DMS79 (cell line): ENCODE data around the gene POLR3K.
A peak's percentile ranks its signal among the peaks of the same experiment; 100 is the strongest.

Experiments used
- DNase-seq: peaks from one replicate; lab custom pipeline; 2025; lab: John Stamatoyannopoulos, UW

Gene POLR3K

GRCh38 chr16:78444-79150 is 25.2 kb upstream of the POLR3K start:
- no peak for DNase-seq

DNA sequence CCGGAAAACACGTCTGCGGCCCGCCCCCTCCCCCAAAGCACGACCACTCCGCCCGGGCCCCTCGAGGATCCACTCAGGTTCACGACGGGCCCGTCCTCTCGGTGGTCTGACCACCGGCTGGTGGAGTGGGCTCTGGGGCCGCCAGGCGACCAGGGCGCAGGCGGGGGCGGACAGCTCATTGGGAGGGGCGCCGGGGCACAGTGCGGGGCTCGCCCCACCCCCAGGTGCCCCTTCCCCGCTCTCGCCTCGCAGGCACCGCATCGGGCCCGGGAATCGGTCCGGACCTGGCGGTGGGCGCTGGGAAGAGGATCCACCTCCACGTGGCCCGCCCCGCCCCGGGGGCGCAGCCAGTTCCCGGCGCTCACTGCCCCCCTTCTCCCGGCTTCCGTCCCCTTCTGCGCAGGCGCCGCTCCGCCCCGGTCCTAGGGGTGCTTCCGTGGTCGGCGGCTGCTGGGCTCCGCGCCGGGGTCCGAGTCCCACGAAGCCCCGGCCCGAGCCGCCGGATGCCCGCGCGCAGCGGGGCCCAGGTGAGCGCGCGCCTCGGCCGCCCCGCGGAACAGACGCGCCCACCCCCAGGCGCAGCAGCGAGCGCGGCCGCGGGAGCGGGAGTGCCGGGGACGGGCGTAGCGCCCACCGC is 24.5 kb upstream of the POLR3K start, which contains the start of gene MPG:
MPG (plus strand) TSS at position 419 of the 637 bp plus-strand sequence; CDS start at position 504, 85 bp downstream.
- peak; percentile 51 for DNase-seq

- DNase-seq = no peak
Measured at GRCh38 chr16:77273-77806, 23.9 kb upstream of the POLR3K start.

- no peak for DNase-seq
Measured at GRCh38 chr16:76535-77272, 23.3 kb upstream of the POLR3K start.

DNA sequence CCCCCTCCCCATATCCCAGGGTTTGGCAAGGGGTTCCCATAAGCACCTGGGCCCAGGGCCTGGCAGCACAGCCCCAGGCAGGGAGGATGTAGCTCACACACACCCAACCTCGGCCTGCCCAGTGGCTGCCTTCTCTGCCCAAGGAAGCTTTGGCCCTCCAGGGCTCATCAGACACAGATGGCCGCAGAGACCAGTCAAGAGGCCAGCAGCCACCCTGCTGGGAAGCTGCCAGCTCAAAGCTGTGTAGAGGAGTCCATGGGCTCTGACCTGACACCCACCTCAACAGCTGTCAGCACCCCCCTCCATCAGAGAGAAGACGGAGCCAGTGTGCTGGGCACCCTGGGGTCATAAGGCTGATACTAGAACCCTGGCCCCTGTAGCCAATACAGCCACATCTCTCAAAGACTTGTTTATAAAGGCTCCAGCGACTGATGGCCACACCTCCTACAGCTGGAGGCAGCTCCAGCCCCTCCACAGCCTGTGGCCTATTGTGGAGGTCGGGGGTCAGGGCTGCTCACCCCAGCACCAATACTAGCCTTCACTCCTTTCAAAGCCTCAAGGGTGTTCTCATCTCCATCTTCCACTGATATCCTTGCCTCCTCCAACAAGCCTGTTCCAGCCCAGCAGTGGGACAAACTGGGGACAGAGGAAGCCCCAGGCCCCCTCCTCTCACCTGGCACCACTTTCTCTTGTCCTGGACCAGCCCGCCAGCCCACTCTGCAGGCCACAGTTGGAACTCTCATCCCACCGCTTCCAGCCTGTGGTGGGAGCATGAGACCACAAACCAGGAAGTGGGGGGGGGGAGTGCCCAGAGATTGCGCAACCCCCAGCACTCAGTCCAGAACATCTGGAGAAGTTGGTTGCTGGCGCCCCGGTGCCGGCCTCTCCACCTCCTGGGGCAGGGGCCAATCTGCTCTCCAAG is 22.4 kb upstream of the POLR3K start:
- DNase-seq = peak; percentile 36

- no peak for DNase-seq
Measured at GRCh38 chr16:74747-75334, 21.4 kb upstream of the POLR3K start.

DNA sequence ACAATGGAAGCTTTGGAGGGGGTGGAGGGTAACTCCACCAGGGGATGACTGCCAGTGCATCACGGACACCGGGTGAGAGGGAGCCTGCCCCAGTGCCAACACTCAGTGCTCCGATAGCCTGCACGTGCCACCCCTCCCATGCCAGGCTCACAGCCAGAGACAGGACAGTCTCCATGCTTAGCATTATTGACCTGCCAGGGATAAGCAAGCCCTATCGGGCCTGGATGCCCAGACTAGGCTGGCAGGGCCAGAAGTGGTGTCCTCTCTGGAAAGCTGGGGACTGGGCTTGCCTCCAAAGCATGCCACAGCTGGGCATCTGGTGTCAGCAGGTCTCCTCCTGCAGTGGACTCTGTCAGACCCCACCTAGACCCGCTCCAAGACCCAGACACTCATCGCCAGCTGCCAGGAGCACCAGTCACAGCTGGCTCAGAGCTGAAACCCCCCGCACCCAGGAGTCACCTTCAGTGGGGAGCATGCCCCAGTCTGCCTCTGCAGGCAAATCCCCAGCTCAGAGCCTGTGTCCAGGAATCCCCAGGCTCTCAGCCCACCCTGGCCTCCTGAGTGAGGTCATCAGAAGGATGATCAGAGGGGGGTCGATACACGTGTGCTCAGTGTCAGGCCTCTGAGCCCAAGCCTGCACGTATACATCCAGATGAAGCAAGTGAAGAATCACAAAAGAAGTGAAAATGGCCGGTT is 20.8 kb upstream of the POLR3K start:
- no peak for DNase-seq

- DNase-seq = no peak
Measured at GRCh38 chr16:72561-73548, 19.4 kb upstream of the POLR3K start, which contains the start of gene RHBDF1. Gene RHBDF1, minus strand, starts transcription at chr16:72631. Its CDS starts 7,616 bp downstream, at chr16:65015.

- no peak for DNase-seq
Measured at GRCh38 chr16:71540-72401, 18.4 kb upstream of the POLR3K start.

DNA sequence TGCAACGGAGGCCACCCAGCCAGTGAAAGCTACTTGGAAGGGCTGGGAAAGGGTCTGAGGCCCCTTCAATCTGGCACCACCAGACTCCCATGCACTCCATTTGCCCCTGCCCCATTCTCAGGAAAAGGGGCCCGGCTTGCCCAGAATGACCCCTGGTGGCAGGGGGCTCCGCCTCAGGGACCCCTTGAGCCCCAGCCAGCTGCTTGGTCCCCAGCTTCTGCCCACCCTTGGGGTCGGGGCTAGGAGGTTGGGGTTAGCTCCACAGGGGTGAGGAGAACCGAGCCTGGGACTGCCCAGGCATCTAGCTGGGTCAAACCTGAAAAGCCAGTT is 17.8 kb upstream of the POLR3K start:
- no peak for DNase-seq

- DNase-seq = no peak
Measured at GRCh38 chr16:69181-69580, 15.8 kb upstream of the POLR3K start.

- DNase-seq = no peak
Measured at GRCh38 chr16:67884-68789, 14.7 kb upstream of the POLR3K start.

DNA sequence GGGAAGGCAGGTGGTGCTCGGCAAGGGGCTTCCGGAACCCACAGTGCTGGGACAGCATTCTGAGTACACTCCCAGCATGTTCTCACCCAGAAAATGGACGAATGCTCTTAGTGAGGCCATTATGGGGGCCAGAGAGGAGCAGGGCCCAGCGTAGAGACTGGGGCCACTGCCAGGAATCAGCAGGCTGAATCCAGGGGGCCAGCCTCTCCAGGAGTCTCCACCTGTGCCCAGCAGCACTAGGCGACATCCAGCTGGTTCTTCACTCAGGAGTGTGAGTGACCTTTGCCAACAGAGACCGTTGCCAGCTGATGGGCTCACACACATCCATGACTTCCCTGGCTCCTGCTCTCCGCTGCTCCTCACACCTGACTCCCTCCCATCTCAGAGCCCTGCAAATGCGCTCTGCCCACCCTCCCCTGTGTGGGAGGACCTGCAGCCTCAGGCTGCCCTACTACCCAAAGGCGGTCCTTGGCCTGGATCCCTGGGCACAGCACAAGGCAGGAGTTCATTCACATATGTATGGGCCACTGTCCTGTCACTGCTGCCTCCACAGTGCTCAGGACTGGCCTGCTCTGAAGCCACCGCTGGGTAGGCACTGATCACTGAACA is 13.9 kb upstream of the POLR3K start:
- peak; percentile 55 for DNase-seq

DNA sequence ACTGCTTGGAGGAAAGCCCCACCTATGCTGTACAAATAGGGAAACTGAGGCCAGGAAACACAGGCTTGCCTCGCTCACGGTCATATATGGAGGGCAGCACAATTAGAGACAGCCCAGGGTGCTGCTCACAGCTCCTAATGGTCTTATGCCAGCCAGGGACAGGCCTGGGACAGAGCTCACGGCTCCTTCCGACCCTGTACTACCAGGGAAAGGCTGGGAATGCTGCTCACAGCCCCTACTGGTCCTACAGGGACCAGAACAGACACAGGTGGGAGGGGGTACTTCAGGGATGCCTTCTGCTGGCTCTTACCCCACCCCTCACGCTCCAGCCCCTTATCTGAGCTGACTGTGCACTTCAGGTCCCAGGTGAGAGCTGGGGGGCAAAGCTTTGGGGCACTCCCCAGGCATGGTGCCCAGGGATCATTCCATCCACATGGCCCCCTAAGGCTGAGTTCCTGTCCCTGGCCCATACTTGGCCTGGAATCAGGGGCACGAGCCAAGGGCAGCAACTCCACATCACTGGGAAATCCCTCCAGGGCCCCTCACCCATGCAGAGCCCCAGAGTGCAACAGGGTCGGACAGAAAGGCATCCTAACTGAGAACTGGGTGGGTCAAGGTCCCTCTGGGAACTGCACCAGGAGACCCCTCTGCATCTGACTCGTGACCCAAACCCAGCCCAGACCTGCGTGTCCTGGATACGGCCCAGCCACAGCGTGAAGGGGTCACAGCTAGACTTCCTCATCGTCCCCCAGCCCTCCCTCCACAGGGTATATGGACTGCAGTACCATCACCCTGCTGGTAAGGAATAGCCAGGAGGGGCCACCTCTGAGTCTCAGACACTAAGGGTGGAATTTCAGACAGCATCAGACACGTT is 13.1 kb upstream of the POLR3K start:
- DNase-seq = no peak

DNA sequence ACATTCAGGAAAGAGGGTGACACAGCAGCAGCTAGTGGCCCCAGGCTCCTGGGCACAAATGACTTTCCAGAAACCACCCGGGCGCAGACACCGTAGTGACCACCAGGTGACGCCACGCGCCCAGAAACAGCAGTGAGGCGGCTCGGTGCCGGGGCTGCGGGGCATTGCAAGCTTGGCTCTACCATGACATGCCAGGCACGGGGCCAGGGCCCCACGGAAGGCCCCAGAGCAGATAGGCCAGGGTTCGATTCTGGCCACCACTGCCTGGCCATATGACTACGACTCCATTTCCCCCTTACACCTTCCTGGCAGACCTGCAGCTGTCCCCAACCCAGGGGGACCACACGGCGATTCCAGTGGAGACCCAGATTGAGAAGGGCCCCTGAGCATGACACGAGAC is 12.3 kb upstream of the POLR3K start:
- DNase-seq = peak; percentile 14

GRCh38 chr16:64914-65255 is 11.5 kb upstream of the POLR3K start:
- no peak for DNase-seq
